ENCODE measurements around the gene LCTL. TPM values are rescaled to one million over a fixed set of nuclear protein-coding genes. Genes with fewer than 3 reads are reported as not detected.

The LCTL gene
- total RNA-seq, 1 donor from 2014 or later, result not detected

GRCh38 chr15:66601521-66601920 is 35.7 kb upstream of the LCTL start:
- Histone ChIP-seq H3K4me1 (ENCODE audit: control insufficient read depth in 3 of 3, insufficient read depth in 3 of 3, low read length in 3 of 3) (no peaks in the 10 kb centered on the region), H3K4me3 (ENCODE audit: low read length in 3 of 3) (no peak overlapping the region)

DNA sequence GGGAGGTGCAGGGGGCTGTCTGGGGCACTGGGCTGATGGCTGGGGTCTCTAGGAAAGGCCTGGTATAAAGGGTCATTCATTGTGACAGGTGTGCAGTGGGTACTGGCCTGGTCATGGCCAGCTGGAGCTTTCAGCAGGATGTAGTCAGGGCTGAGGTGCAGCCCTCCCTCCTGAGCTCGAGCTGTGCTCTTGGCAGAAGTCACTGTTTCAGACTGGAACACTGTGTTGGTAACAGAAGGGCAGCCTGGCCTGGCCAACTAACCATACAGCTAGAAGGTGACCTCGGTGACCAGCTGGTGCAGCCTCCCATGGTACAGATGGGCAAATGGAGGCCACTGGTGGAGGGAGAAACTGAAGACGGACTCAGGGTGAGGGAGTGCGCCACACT is 34.4 kb upstream of the LCTL start:
- H3K4me1 ChIP-seq (ENCODE audit: control insufficient read depth in 3 of 3, insufficient read depth in 3 of 3, low read length in 3 of 3), result no peaks in the 10 kb centered on the region
- no peaks in the 10 kb centered on the region for H3K36me3 ChIP-seq (ENCODE audit: control insufficient read depth in 3 of 3, insufficient read depth in 3 of 3, low read length in 3 of 3)
- H3K9ac ChIP-seq (ENCODE audit: low read depth in 1 of 3, low read length in 3 of 3), result no peak overlapping the region
- H3K4me3 ChIP-seq (ENCODE audit: low read length in 3 of 3), result no peak overlapping the region
- H3K9me3 ChIP-seq (ENCODE audit: control insufficient read depth in 3 of 3, low read length in 3 of 3), result no peaks in the 10 kb centered on the region
- peaks cover 4 to 16% (median 16%) of the 10 kb centered on the region in 3 donors for H3K27me3 ChIP-seq (ENCODE audit: control insufficient read depth in 3 of 3, insufficient read depth in 3 of 3, low read length in 3 of 3)
- no peak overlapping the region for H3K27ac ChIP-seq (ENCODE audit: low read depth, low read length)

More at GRCh38 chr15:66601521-66601920, 35.7 kb upstream of the LCTL start:
- no peak overlapping the region for H3K9ac ChIP-seq (ENCODE audit: low read depth in 1 of 3, low read length in 3 of 3)
- no peak overlapping the region for H3K27ac ChIP-seq (ENCODE audit: low read depth, low read length)
- H3K27me3 ChIP-seq (ENCODE audit: control insufficient read depth in 3 of 3, insufficient read depth in 3 of 3, low read length in 3 of 3), result peaks cover 4 to 16% (median 16%) of the 10 kb centered on the region in 3 donors
- no peaks in the 10 kb centered on the region for H3K36me3 ChIP-seq (ENCODE audit: control insufficient read depth in 3 of 3, insufficient read depth in 3 of 3, low read length in 3 of 3)
- H3K9me3 ChIP-seq (ENCODE audit: control insufficient read depth in 3 of 3, low read length in 3 of 3), result no peaks in the 10 kb centered on the region

DNA sequence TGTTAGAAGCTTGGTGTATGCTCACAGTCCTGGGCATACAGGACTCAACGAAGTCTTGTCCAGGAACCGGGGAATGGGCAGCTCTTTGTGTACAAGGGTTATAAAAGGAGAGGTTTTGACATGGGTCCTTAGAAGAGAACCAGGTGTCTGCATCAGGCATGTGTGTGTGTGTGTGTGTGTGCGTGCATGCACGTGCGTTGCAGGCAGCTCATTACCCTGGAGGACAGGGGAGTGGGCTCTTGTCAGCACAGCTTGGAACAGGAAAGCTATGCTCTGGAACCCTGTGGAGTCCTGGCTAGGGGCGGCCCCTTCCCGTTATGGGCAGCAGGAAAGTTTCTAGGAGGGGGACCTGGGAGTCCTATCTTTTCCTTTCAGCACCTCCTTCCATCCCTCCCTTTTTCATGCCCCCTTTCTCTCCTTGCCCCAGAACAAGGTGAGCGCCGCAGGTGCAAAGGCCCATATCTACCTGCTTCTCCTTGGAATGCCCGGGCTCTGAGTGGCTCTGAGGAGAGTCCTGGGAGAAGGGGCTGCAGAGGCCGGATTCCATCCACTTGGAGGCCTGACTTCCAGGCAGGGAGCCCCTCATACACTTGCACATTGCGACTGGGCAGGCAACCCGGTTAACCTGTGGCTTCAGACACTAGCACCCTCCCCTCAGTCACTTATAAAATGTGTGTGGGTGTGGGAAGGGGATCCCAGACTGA is 33.9 kb upstream of the LCTL start:
- no peak overlapping the region for H3K9ac ChIP-seq (ENCODE audit: low read depth in 1 of 3, low read length in 3 of 3)
- H3K4me3 ChIP-seq (ENCODE audit: low read length in 3 of 3), result no peak overlapping the region
- H3K9me3 ChIP-seq (ENCODE audit: control insufficient read depth in 3 of 3, low read length in 3 of 3), result no peaks in the 10 kb centered on the region
- H3K27ac ChIP-seq (ENCODE audit: low read depth, low read length), result no peak overlapping the region
- H3K36me3 ChIP-seq (ENCODE audit: control insufficient read depth in 3 of 3, insufficient read depth in 3 of 3, low read length in 3 of 3), result no peaks in the 10 kb centered on the region
- peaks cover 4 to 16% (median 16%) of the 10 kb centered on the region in 3 donors for H3K27me3 ChIP-seq (ENCODE audit: control insufficient read depth in 3 of 3, insufficient read depth in 3 of 3, low read length in 3 of 3)
- H3K4me1 ChIP-seq (ENCODE audit: control insufficient read depth in 3 of 3, insufficient read depth in 3 of 3, low read length in 3 of 3), result no peaks in the 10 kb centered on the region

GRCh38 chr15:66598095-66598815 is 32.5 kb upstream of the LCTL start:
- Histone ChIP-seq H3K9ac (ENCODE audit: low read depth in 1 of 3, low read length in 3 of 3) (no peak overlapping the region), H3K4me1 (ENCODE audit: control insufficient read depth in 3 of 3, insufficient read depth in 3 of 3, low read length in 3 of 3) (no peaks in the 10 kb centered on the region), H3K36me3 (ENCODE audit: control insufficient read depth in 3 of 3, insufficient read depth in 3 of 3, low read length in 3 of 3) (no peaks in the 10 kb centered on the region), H3K27ac (ENCODE audit: low read depth, low read length) (no peak overlapping the region), H3K27me3 (ENCODE audit: control insufficient read depth in 3 of 3, insufficient read depth in 3 of 3, low read length in 3 of 3) (peaks cover 4 to 18% (median 13%) of the 10 kb centered on the region in 3 donors), H3K9me3 (ENCODE audit: control insufficient read depth in 3 of 3, low read length in 3 of 3) (no peaks in the 10 kb centered on the region), H3K4me3 (ENCODE audit: low read length in 3 of 3) (no peak overlapping the region)

DNA sequence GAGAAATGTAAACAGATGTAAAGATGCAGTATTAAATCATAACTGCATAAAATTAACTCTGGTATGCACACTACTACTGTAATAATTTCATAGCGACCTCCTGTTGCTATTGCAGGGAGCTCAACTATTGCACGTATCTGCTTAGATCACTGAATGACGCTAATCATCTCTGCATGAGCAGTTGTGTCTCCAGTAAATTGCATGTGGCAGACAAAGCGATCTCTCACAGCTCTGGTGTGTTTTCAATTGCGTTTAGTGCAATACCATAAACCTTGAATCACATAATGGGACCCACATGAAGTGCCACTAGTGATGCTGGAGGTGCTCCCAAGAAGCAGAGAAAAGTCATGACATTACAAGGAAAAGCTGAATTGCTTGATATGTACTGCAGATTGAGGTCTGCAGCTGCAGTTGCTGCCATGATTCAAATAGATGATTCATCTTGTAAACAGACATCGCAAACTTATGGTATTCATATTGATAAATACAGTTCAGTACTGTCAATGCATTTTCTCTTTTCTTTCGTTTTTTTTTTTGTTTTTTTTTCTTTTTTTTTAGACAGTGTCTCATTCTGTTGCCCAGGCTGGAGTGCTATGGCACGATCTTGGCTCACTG is 30.2 kb upstream of the LCTL start:
- Histone ChIP-seq H3K36me3 (ENCODE audit: control insufficient read depth in 3 of 3, insufficient read depth in 3 of 3, low read length in 3 of 3) (no peaks in the 10 kb centered on the region), H3K4me1 (ENCODE audit: control insufficient read depth in 3 of 3, insufficient read depth in 3 of 3, low read length in 3 of 3) (no peaks in the 10 kb centered on the region), H3K27ac (ENCODE audit: low read depth, low read length) (no peak overlapping the region), H3K9ac (ENCODE audit: low read depth in 1 of 3, low read length in 3 of 3) (no peak overlapping the region), H3K9me3 (ENCODE audit: control insufficient read depth in 3 of 3, low read length in 3 of 3) (no peaks in the 10 kb centered on the region), H3K27me3 (ENCODE audit: control insufficient read depth in 3 of 3, insufficient read depth in 3 of 3, low read length in 3 of 3) (peaks cover 0 to 9% (median 9%) of the 10 kb centered on the region in 3 donors), H3K4me3 (ENCODE audit: low read length in 3 of 3) (no peak overlapping the region)

DNA sequence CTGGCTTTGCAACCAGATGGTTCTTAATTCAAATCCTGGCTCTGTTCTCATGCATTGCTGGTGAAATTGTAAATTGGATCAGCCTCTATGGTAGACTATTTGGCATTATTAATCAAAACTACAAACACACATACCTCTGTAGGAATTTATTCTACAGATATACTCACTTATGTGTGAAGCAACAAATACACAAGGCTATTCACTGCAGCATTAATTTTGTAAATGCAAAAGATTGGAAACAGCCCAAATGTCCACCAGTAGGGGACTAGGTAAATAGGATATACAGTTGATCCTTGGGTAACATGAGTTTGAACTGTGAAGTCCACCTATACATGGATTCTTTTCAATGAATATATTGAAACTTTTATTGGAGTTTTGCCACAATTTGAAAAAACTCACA is 29.5 kb upstream of the LCTL start:
- no peak overlapping the region for H3K9ac ChIP-seq (ENCODE audit: low read depth in 1 of 3, low read length in 3 of 3)
- no peaks in the 10 kb centered on the region for H3K36me3 ChIP-seq (ENCODE audit: control insufficient read depth in 3 of 3, insufficient read depth in 3 of 3, low read length in 3 of 3)
- no peaks in the 10 kb centered on the region for H3K4me1 ChIP-seq (ENCODE audit: control insufficient read depth in 3 of 3, insufficient read depth in 3 of 3, low read length in 3 of 3)
- no peaks in the 10 kb centered on the region for H3K9me3 ChIP-seq (ENCODE audit: control insufficient read depth in 3 of 3, low read length in 3 of 3)
- peaks cover 0 to 9% (median 4%) of the 10 kb centered on the region in 3 donors for H3K27me3 ChIP-seq (ENCODE audit: control insufficient read depth in 3 of 3, insufficient read depth in 3 of 3, low read length in 3 of 3)
- H3K27ac ChIP-seq (ENCODE audit: low read depth, low read length), result no peak overlapping the region
- no peak overlapping the region for H3K4me3 ChIP-seq (ENCODE audit: low read length in 3 of 3)

DNA sequence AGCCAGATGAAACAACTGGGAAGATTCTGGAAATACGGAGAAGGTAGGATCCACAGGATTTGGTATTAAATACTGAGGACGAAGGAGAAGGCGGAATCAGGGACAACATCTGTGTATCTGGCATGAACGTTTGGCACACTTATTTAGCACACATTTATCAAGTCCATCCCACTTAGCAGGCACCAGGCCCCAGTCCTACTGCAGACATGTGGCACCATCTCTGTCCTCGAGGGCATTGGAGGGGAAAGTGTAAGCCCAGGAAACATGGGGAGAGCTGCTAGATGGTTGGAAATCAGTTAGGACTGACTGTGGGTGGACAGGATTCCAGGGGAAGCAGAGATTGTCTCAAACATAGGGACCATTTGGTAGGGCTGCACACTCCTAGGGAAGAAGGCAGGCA is 29.0 kb upstream of the LCTL start:
- no peak overlapping the region for H3K4me3 ChIP-seq (ENCODE audit: low read length in 3 of 3)
- peaks cover 0 to 9% (median 0%) of the 10 kb centered on the region in 3 donors for H3K27me3 ChIP-seq (ENCODE audit: control insufficient read depth in 3 of 3, insufficient read depth in 3 of 3, low read length in 3 of 3)
- H3K36me3 ChIP-seq (ENCODE audit: control insufficient read depth in 3 of 3, insufficient read depth in 3 of 3, low read length in 3 of 3), result no peaks in the 10 kb centered on the region
- no peak overlapping the region for H3K9ac ChIP-seq (ENCODE audit: low read depth in 1 of 3, low read length in 3 of 3)
- no peak overlapping the region for H3K27ac ChIP-seq (ENCODE audit: low read depth, low read length)
- no peaks in the 10 kb centered on the region for H3K9me3 ChIP-seq (ENCODE audit: control insufficient read depth in 3 of 3, low read length in 3 of 3)
- H3K4me1 ChIP-seq (ENCODE audit: control insufficient read depth in 3 of 3, insufficient read depth in 3 of 3, low read length in 3 of 3), result no peaks in the 10 kb centered on the region

DNA sequence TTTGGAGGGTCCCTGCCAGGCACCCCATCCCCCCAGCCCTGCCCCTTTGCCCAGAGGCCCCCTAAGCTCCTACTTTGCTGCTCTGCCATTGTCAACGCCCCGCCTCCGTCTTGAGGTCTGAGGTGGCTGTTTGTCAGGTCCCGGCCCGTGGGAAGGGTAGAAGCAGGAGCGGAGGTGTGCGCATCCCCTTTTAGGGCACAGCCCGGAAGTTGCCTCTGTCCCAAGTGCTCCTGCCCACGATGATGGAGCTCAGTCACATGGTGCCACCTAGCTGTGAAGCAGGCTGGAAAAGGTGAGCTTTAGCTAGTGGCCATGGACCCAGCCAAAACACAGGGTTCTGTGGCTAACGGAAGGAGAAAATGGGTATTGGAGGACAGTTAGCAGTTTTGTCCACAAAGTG is 28.5 kb upstream of the LCTL start:
- H3K27me3 ChIP-seq (ENCODE audit: control insufficient read depth in 3 of 3, insufficient read depth in 3 of 3, low read length in 3 of 3), result peaks cover 0 to 9% (median 0%) of the 10 kb centered on the region in 3 donors
- no peak overlapping the region for H3K27ac ChIP-seq (ENCODE audit: low read depth, low read length)
- H3K36me3 ChIP-seq (ENCODE audit: control insufficient read depth in 3 of 3, insufficient read depth in 3 of 3, low read length in 3 of 3), result no peaks in the 10 kb centered on the region
- H3K4me3 ChIP-seq (ENCODE audit: low read length in 3 of 3), result no peak overlapping the region
- no peaks in the 10 kb centered on the region for H3K4me1 ChIP-seq (ENCODE audit: control insufficient read depth in 3 of 3, insufficient read depth in 3 of 3, low read length in 3 of 3)
- H3K9ac ChIP-seq (ENCODE audit: low read depth in 1 of 3, low read length in 3 of 3), result no peak overlapping the region
- no peaks in the 10 kb centered on the region for H3K9me3 ChIP-seq (ENCODE audit: control insufficient read depth in 3 of 3, low read length in 3 of 3)

GRCh38 chr15:66593219-66593780 is 27.5 kb upstream of the LCTL start:
- no peaks in the 10 kb centered on the region for H3K9me3 ChIP-seq (ENCODE audit: control insufficient read depth in 3 of 3, low read length in 3 of 3)
- no peaks in the 10 kb centered on the region for H3K4me1 ChIP-seq (ENCODE audit: control insufficient read depth in 3 of 3, insufficient read depth in 3 of 3, low read length in 3 of 3)
- H3K27ac ChIP-seq (ENCODE audit: low read depth, low read length), result no peak overlapping the region
- no peaks in the 10 kb centered on the region for H3K36me3 ChIP-seq (ENCODE audit: control insufficient read depth in 3 of 3, insufficient read depth in 3 of 3, low read length in 3 of 3)
- H3K27me3 ChIP-seq (ENCODE audit: control insufficient read depth in 3 of 3, insufficient read depth in 3 of 3, low read length in 3 of 3), result peaks cover under 1 to 17% (median 5%) of the 10 kb centered on the region in 3 donors
- no peak overlapping the region for H3K4me3 ChIP-seq (ENCODE audit: low read length in 3 of 3)
- H3K9ac ChIP-seq (ENCODE audit: low read depth in 1 of 3, low read length in 3 of 3), result no peak overlapping the region
